H1 (cell line): ENCODE measurements around the gene MEN1. TPM values are rescaled to one million over a fixed set of nuclear protein-coding genes. Genes with fewer than 3 reads are reported as not detected.

Experiments used
- CTCF ChIA-PET: fragments of 300-600 bp; sonication (Branson Sonifier 250); formaldehyde crosslinking; loops from one replicate; lab custom pipeline; 2021; ENCODE audit not compliant: partially characterized antibody; lab: Charles Lee
- POLR2A ChIA-PET: fragments of 300-600 bp; sonication (Branson Sonifier 250); formaldehyde crosslinking; loops from one replicate; lab custom pipeline; 2021; ENCODE audit warnings: inconsistent platforms; ENCODE audit not compliant: partially characterized antibody; lab: Charles Lee
- DNase-seq, 2 experiments: peaks; one replicate each; pipeline versions ENCODE4 v3.0.0 to v3.0.0-alpha.2; 2010 to 2022; ENCODE audit warnings: low spot score in 2 of 2, low read depth in 1 of 2, mixed read lengths in 1 of 2
- FAIRE-seq: peaks from 2 replicates; lab custom pipeline; 2011; peaks lifted over from hg19 to GRCh38; lab: Jason Lieb, UNC
- H2AFZ ChIP-seq: 2 replicates; pipeline ENCODE4 v1.8.1; 2012; ENCODE audit warnings: low read length, inconsistent platforms
- H2AK5ac ChIP-seq: 2 replicates; pipeline ENCODE4 v1.6.1; 2013; ENCODE audit warnings: low read depth, low read length
- H2BK120ac ChIP-seq: replicated peaks from 2 replicates; pipeline ENCODE3; 2013; ENCODE audit warnings: low read depth, low read length, inconsistent platforms
- H2BK12ac ChIP-seq: 2 replicates; pipeline ENCODE4 v1.6.1; 2013; ENCODE audit warnings: low read depth, low read length
- H2BK15ac ChIP-seq: 2 replicates; pipeline ENCODE4 v1.6.1; 2013; ENCODE audit warnings: low read length
- H2BK20ac ChIP-seq: 2 replicates; pipeline ENCODE4 v1.6.1; 2013; ENCODE audit warnings: low read length
- H2BK5ac ChIP-seq: 2 replicates; pipeline ENCODE4 v1.6.1; 2013; ENCODE audit warnings: low read depth, low read length
- H3K14ac ChIP-seq: 2 replicates; pipeline ENCODE4 v1.6.1; 2013; ENCODE audit warnings: inconsistent platforms; ENCODE audit not compliant: insufficient read length
- H3K18ac ChIP-seq: 2 replicates; pipeline ENCODE4 v1.6.1; 2013; ENCODE audit warnings: low read length; ENCODE audit errors: extremely low read depth
- H3K23ac ChIP-seq: 2 replicates; pipeline ENCODE4 v1.6.1; 2013; ENCODE audit warnings: inconsistent platforms; ENCODE audit not compliant: insufficient read length
- H3K23me2 ChIP-seq: 2 replicates; pipeline ENCODE4 v1.6.1; 2013; ENCODE audit warnings: low read depth, low read length
- H3K27ac ChIP-seq: 2 replicates; pipeline ENCODE4 v1.6.1; 2011; ENCODE audit warnings: low read depth, low read length, inconsistent platforms
- H3K27me3 ChIP-seq, 4 experiments: replicated peaks in 1 of 4; 1 replicate in 1 of 4; 2 replicates in 3 of 4; pipeline versions ENCODE4 v1.6.1 to v1.8.1; 2011 to 2013; ENCODE audit warnings: low read length in 3 of 4, mild to moderate bottlenecking in 3 of 4, inconsistent platforms in 2 of 4, mixed read lengths in 2 of 4, moderate library complexity in 1 of 4; ENCODE audit not compliant: control insufficient read depth in 3 of 4, insufficient read depth in 3 of 4; ENCODE audit errors: extremely low read depth in 1 of 4
- H3K36me3 ChIP-seq, 4 experiments: 2 replicates each; pipeline versions ENCODE4 v1.6.1 to v1.8.1; 2011 to 2013; ENCODE audit warnings: mild to moderate bottlenecking in 4 of 4, low read length in 3 of 4, moderate library complexity in 2 of 4, control low read depth in 1 of 4, inconsistent platforms in 1 of 4; ENCODE audit not compliant: insufficient read depth in 4 of 4, control insufficient read depth in 2 of 4
- H3K4ac ChIP-seq: replicated peaks from 2 replicates; pipeline ENCODE3; 2013; ENCODE audit warnings: low read length, low read depth, mixed read lengths, inconsistent platforms; ENCODE audit not compliant: insufficient read length
- H3K4me1 ChIP-seq, 4 experiments: replicated peaks in 1 of 4; 1 replicate in 1 of 4; 2 replicates in 3 of 4; pipeline versions ENCODE4 v1.6.1 to v1.8.1; 2011 to 2013; ENCODE audit warnings: low read length in 3 of 4, inconsistent platforms in 2 of 4, mixed read lengths in 1 of 4; ENCODE audit not compliant: insufficient read depth in 4 of 4, control insufficient read depth in 3 of 4
- H3K4me2 ChIP-seq, 2 experiments: 2 replicates each; pipeline versions ENCODE4 v1.6.1 to v1.8.1; 2011 to 2013; ENCODE audit warnings: low read depth in 2 of 2, low read length in 2 of 2, control low read depth in 1 of 2, inconsistent platforms in 1 of 2, mild to moderate bottlenecking in 1 of 2; ENCODE audit not compliant: insufficient read depth in 1 of 2
- H3K4me3 ChIP-seq, 4 experiments: fragments of 200-600, 300-600 bp in 1 of 4; sonication (generic), shearing (Covaris generic), sonication (Bioruptor Twin) in 1 of 4; 2 replicates each; pipeline versions ENCODE4 v1.5.1 to v1.8.1; 2011 to 2016; ENCODE audit warnings: low read length in 4 of 4, low read depth in 3 of 4, control low read depth in 2 of 4, inconsistent platforms in 2 of 4, mild to moderate bottlenecking in 2 of 4, mixed read lengths in 1 of 4, moderate library complexity in 1 of 4; ENCODE audit not compliant: insufficient read depth in 2 of 4; ENCODE audit errors: extremely low read depth in 1 of 4
- H3K56ac ChIP-seq: replicated peaks from 2 replicates; pipeline ENCODE3; 2013; ENCODE audit warnings: low read depth, mild to moderate bottlenecking, mixed read lengths, low read length, inconsistent platforms; ENCODE audit not compliant: insufficient read length
- H3K79me1 ChIP-seq: 2 replicates; pipeline ENCODE4 v1.6.1; 2013; ENCODE audit warnings: low read depth, low read length, control low read depth
- H3K79me2 ChIP-seq, 2 experiments: 2 replicates each; pipeline versions ENCODE4 v1.6.1 to v1.8.1; 2012 to 2013; ENCODE audit warnings: low read length in 2 of 2, mild to moderate bottlenecking in 2 of 2, inconsistent platforms in 1 of 2; ENCODE audit not compliant: insufficient read depth in 2 of 2, control insufficient read depth in 1 of 2
- H3K9ac ChIP-seq, 4 experiments: replicated peaks in 1 of 4; 1 replicate in 1 of 4; 2 replicates in 3 of 4; pipeline versions ENCODE4 v1.6.1 to v1.8.1; 2011 to 2013; ENCODE audit warnings: low read depth in 3 of 4, low read length in 3 of 4, control low read depth in 2 of 4, mild to moderate bottlenecking in 2 of 4, moderate library complexity in 2 of 4, inconsistent platforms in 1 of 4; ENCODE audit errors: extremely low read depth in 1 of 4
- H3K9me3 ChIP-seq, 2 experiments: 2 replicates each; pipeline versions ENCODE4 v1.6.1 to v1.8.1; 2012 to 2013; ENCODE audit warnings: mild to moderate bottlenecking in 2 of 2, moderate library complexity in 2 of 2, control low read depth in 1 of 2, inconsistent platforms in 1 of 2, low read depth in 1 of 2, low read length in 1 of 2, mixed read lengths in 1 of 2; ENCODE audit not compliant: insufficient read depth in 2 of 2
- H4K20me1 ChIP-seq, 2 experiments: replicated peaks in 1 of 2; 2 replicates each; pipeline versions ENCODE3 to v1.8.1; 2011 to 2013; ENCODE audit warnings: inconsistent platforms in 2 of 2, low read length in 2 of 2, mild to moderate bottlenecking in 1 of 2; ENCODE audit not compliant: insufficient read depth in 2 of 2, control insufficient read depth in 1 of 2
- H4K5ac ChIP-seq: 2 replicates; pipeline ENCODE4 v1.6.1; 2013; ENCODE audit warnings: low read length, low read depth, mixed read lengths, inconsistent platforms; ENCODE audit not compliant: insufficient read length
- H4K8ac ChIP-seq: 2 replicates; pipeline ENCODE4 v1.8.0; 2013; ENCODE audit warnings: mild to moderate bottlenecking, moderate library complexity, low read length, inconsistent platforms; ENCODE audit not compliant: insufficient read depth; ENCODE audit errors: extremely low read depth
- H4K91ac ChIP-seq: replicated peaks from 2 replicates; pipeline ENCODE3; 2013; ENCODE audit warnings: low read length, mixed read lengths, inconsistent platforms; ENCODE audit not compliant: insufficient read length
- CHD1 ChIP-seq: IDR thresholded peaks from 2 replicates; pipeline ENCODE4 v1.6.1; 2012; ENCODE audit warnings: low read depth, low read length, improper control_type of control experiment
- CHD2 ChIP-seq: IDR thresholded peaks from 2 replicates; pipeline ENCODE4 v1.6.1; 2012; ENCODE audit warnings: low read length, improper control_type of control experiment
- CTBP2 ChIP-seq: IDR thresholded peaks from 2 replicates; pipeline ENCODE4 v1.7.0; 2011; ENCODE audit warnings: borderline replicate concordance, mild to moderate bottlenecking, moderate library complexity, mixed read lengths, low read length; ENCODE audit not compliant: insufficient read depth, insufficient read length
- GTF2F1 ChIP-seq: IDR thresholded peaks from 2 replicates; pipeline ENCODE4 v1.6.1; 2012; ENCODE audit warnings: low read depth, low read length, improper control_type of control experiment, borderline replicate concordance
- HDAC6 ChIP-seq: IDR thresholded peaks from one replicate; pipeline ENCODE4 v1.7.1; 2012; ENCODE audit warnings: low read depth, mild to moderate bottlenecking, inconsistent platforms, low read length, moderate library complexity
- JUN ChIP-seq: IDR thresholded peaks from 2 replicates; pipeline ENCODE4 v1.6.1; 2011; ENCODE audit warnings: low read depth, mild to moderate bottlenecking, improper control_type of control experiment, low read length
- POLR2AphosphoS5 ChIP-seq: IDR thresholded peaks from 2 replicates; pipeline ENCODE4 v1.6.1; 2011; ENCODE audit warnings: low read depth, low read length
- POU5F1 ChIP-seq: IDR thresholded peaks from 2 replicates; pipeline ENCODE4 v1.6.1; 2011; ENCODE audit warnings: low read depth, mild to moderate bottlenecking, low read length, moderate library complexity
- TCF12 ChIP-seq: IDR thresholded peaks from 2 replicates; pipeline ENCODE4 v1.6.1; 2011; ENCODE audit warnings: low read depth, mild to moderate bottlenecking, low read length
- TEAD4 ChIP-seq: IDR thresholded peaks from 2 replicates; pipeline ENCODE4 v1.6.1; 2012; ENCODE audit warnings: low read depth, low read length, inconsistent platforms, mixed read lengths
- USF2 ChIP-seq: IDR thresholded peaks from 2 replicates; pipeline ENCODE4 v1.6.1; 2011; ENCODE audit warnings: low read length, improper control_type of control experiment
- ZNF274 ChIP-seq: IDR thresholded peaks from 2 replicates; pipeline ENCODE4 v1.7.0; 2012; ENCODE audit warnings: low read length, borderline replicate concordance; ENCODE audit errors: extremely low read depth
- WGBS, 2 experiments: shearing (Covaris generic) in 1 of 2; methylation state at CpG; one replicate each; pipeline versions ENCODE4 v1.1.6 to v1.1.7; 2013 to 2015; ENCODE audit warnings: low lambda C conversion rate in 2 of 2, mixed read lengths in 2 of 2, inconsistent platforms in 1 of 2, low coverage in 1 of 2, missing lambda C conversion rate in 1 of 2; ENCODE audit not compliant: insufficient replicate concordance in 2 of 2, insufficient coverage in 1 of 2, insufficient read length in 1 of 2; ENCODE audit errors: extremely low coverage in 1 of 2, missing lambda C conversion rate in 1 of 2; 5-methylcytosine and 5-hydroxymethylcytosine counted together
- polyA plus RNA-seq, 7 experiments: library from polyadenylated mRNA; depleted of rRNA in 3 of 7; stranded (reverse) in 5 of 7; unstranded in 2 of 7; fragments of >200 nt in 5 of 7; fragments of 200-250 nt in 2 of 7; gene quantifications; 1 replicate in 5 of 7; 2 replicates in 1 of 7; 4 replicates in 1 of 7; pipeline versions ENCODE4 v1.2.1 to v1.2.3, GENCODE V29; 2011 to 2013; ENCODE audit warnings: missing spikeins in 2 of 7, mixed read lengths in 2 of 7
- total RNA-seq: library from RNA; stranded (reverse); fragmentation: NEBNext Ultra II Directional; extraction: Animal tissue kit (Norgen Biotek cat#: 25700); gene quantifications from 2 replicates; pipeline ENCODE4 v1.2.1, GENCODE V29; 2021

Gene MEN1
- total and polyA plus RNA-seq, 2 of the 8 experiments (the other 6 are each of a cell fraction or from before 2014, with no cell fraction given): 47.2 to 56.3 TPM

GRCh38 chr11:64796757-64797541 is 13.4 kb downstream of the MEN1 start:
- H3K36me3 ChIP-seq: peaks cover 0 to 2% (median 0%) of the 10 kb centered on the region in 4 experiments; a peak in 1 of 8 replicates
- no peak overlapping the region for H2AK5ac ChIP-seq
- 94% methylated on average over 18 of the region's 19 CpGs; no CpG with 5 or more reads in 1 of the 2 experiments for WGBS, 2 experiments
- no peak overlapping the region for H4K5ac ChIP-seq
- no peak overlapping the region for H2BK5ac ChIP-seq
- H3K23me2 ChIP-seq: no peaks in the 10 kb centered on the region
- ChIA-PET POLR2A (interaction anchor here (0.7 to 1.6 kb wide), 2 partner anchors 11 to 35 kb away, joined by 3 to 4 read pairs; no protein-coding TSS in a partner anchor), CTCF (interaction anchor here (1.0 to 1.3 kb wide), 4 partner anchors 12 to 620 kb away, joined by 3 to 4 read pairs (median 4); no protein-coding TSS in a partner anchor)
- H3K56ac ChIP-seq: no peak overlapping the region
- no peak overlapping the region for H2BK12ac ChIP-seq
- H3K9me3 ChIP-seq: no peaks in the 10 kb centered on the region
- no peaks in the 10 kb centered on the region for H3K79me2 ChIP-seq
- FAIRE-seq (no peak), DNase-seq (no peak)
- H3K27ac ChIP-seq: no peak overlapping the region
- no peak overlapping the region for H3K18ac ChIP-seq
- H3K23ac ChIP-seq: no peak overlapping the region
- no peak overlapping the region for H3K4me2 ChIP-seq
- no peaks in the 10 kb centered on the region for H3K27me3 ChIP-seq
- peaks cover 0 to 2% of the 10 kb centered on the region in 2 experiments for H4K20me1 ChIP-seq
- no peak overlapping the region for H3K14ac ChIP-seq
- no peak overlapping the region for H4K91ac ChIP-seq
- no peak overlapping the region for H2BK20ac ChIP-seq
- no peak overlapping the region for H2AFZ ChIP-seq
- H3K4me3 ChIP-seq: no peak overlapping the region
- H3K4ac ChIP-seq: no peak overlapping the region
- peak overlapping the region; percentile 68; the same call in 1 of the 2 replicates for H4K8ac ChIP-seq
- H2BK15ac ChIP-seq: no peak overlapping the region
- no peaks in the 10 kb centered on the region; the same call in 1 of the 2 replicates for H3K79me1 ChIP-seq
- H3K4me1 ChIP-seq: no peaks in the 10 kb centered on the region; a peak in 1 of 7 replicates
- no peak overlapping the region for H3K9ac ChIP-seq
- no peak overlapping the region for H2BK120ac ChIP-seq
- no peak for TF ChIP-seq CHD2
- TF ChIP-seq POU5F1: no peak
- TF ChIP-seq USF2: no peak
- TF ChIP-seq CHD1: no peak
- TF ChIP-seq HDAC6: no peak
- TF ChIP-seq TEAD4: no peak
- TF ChIP-seq CTBP2: no peak
- no peak for TF ChIP-seq ZNF274
- no peak for TF ChIP-seq TCF12
- TF ChIP-seq POLR2AphosphoS5: no peak
- TF ChIP-seq JUN: no peak
- no peak for TF ChIP-seq GTF2F1
